ENCODE data around the gene NKD2. TPM values are rescaled to one million over a fixed set of nuclear protein-coding genes. Genes with fewer than 3 reads are reported as not detected.

Gene NKD2
- total and polyA plus RNA-seq, 2 of the 4 experiments (the other 2 are of a cell fraction): not detected

GRCh38 chr5:983568-983967 is 25.0 kb upstream of the NKD2 start:
- no peak overlapping the region for H3K4ac ChIP-seq (ENCODE audit: low read depth, low read length)
- H2AK9ac ChIP-seq (replicated peaks; ENCODE audit: low read depth, low read length, poor library complexity): no peak overlapping the region
- no peak overlapping the region for H3K18ac ChIP-seq (ENCODE audit: low read depth, low read length)
- no peak overlapping the region for H2AFZ ChIP-seq (replicated peaks; ENCODE audit: low read length, poor library complexity)
- intact Hi-C loops (cut with micrococcal nuclease) (no loop called here), in situ Hi-C loops (cut with MboI; ENCODE audit: low sequenced_read_pairs) (no loop called here), dilution Hi-C loops (cut with HindIII; ENCODE audit: low sequenced_read_pairs, unreplicated experiment) (no loop called here)
- H3K79me1 ChIP-seq (ENCODE audit: low read depth in 1 of 2, low read length in 2 of 2): no peaks in the 10 kb centered on the region
- no peak overlapping the region for H2BK120ac ChIP-seq (ENCODE audit: low read depth, low read length)
- H3K27ac ChIP-seq (ENCODE audit: insufficient read depth, low read length): no peak overlapping the region
- DNase-seq (no peak), ATAC-seq (ENCODE audit: low read depth) (no peak)
- H3K9me3 ChIP-seq (ENCODE audit: control insufficient read depth, insufficient read depth, low read length): peaks cover 10% of the 10 kb centered on the region
- H3K14ac ChIP-seq (replicated peaks; ENCODE audit: low read depth, low read length): no peak overlapping the region; the same call in 1 of the 2 replicates
- H2BK15ac ChIP-seq (ENCODE audit: low read depth, low read length): no peak overlapping the region
- no peak overlapping the region for H3K4me3 ChIP-seq (ENCODE audit: insufficient read depth, low read depth, low read length)
- ChIA-PET CTCF (no interaction called here), POLR2A (ENCODE audit: unreplicated experiment) (no interaction called here)
- peak overlapping the region; percentile 39; the same call in 1 of the 2 replicates for H2AK5ac ChIP-seq (ENCODE audit: low read depth, low read length)
- H4K20me1 ChIP-seq (ENCODE audit: insufficient read depth, low read length): no peaks in the 10 kb centered on the region
- 0 out of 2 replicates have a peak overlapping the region, but pooled peaks have one; percentile 7 for H2BK20ac ChIP-seq (ENCODE audit: low read depth, low read length)
- no peak for TF ChIP-seq NFE2L2 (IDR thresholded peaks at IDR 0.05; ENCODE audit: low read depth, low read length)
- no peak for TF ChIP-seq BHLHE40 (IDR thresholded peaks at IDR 0.05; ENCODE audit: low read depth, low read length)
- TF ChIP-seq FOS (IDR thresholded peaks at IDR 0.05; ENCODE audit: low read depth, low read length): no peak
- TF ChIP-seq CEBPB (IDR thresholded peaks at IDR 0.05; ENCODE audit: low read depth, low read length): no peak
- no peak for TF ChIP-seq RFX5 (IDR thresholded peaks at IDR 0.05; ENCODE audit: low read depth, low read length)
- TF ChIP-seq RCOR1 (IDR thresholded peaks at IDR 0.05; ENCODE audit: insufficient replicate concordance, low read length): no peak
- BruUV-seq (replicated peaks): no TSS peak
- peaks cover 3% of the 10 kb centered on the region; the same call in 1 of the 2 replicates for H3K9me1 ChIP-seq (ENCODE audit: insufficient read depth, low read length)
- no peak overlapping the region for H4K8ac ChIP-seq (ENCODE audit: low read depth in 2 of 2, low read length in 2 of 2)
- no peak overlapping the region for H3K9ac ChIP-seq (ENCODE audit: low read depth, low read length)
- H3K23ac ChIP-seq (ENCODE audit: low read depth, low read length): no peak overlapping the region; the same call in 1 of the 2 replicates
- no peak overlapping the region for H4K5ac ChIP-seq (ENCODE audit: low read depth, low read length)
- H3K36me3 ChIP-seq (ENCODE audit: control insufficient read depth, insufficient read depth, low read length): no peaks in the 10 kb centered on the region
- H3K56ac ChIP-seq (ENCODE audit: extremely low read depth, insufficient read depth, low read length): no peak overlapping the region
- no peaks in the 10 kb centered on the region for H3K4me1 ChIP-seq (ENCODE audit: control insufficient read depth, insufficient read depth, low read length)
- no peak overlapping the region for H3K4me2 ChIP-seq (ENCODE audit: low read depth, low read length)
- no peak overlapping the region for H4K91ac ChIP-seq (ENCODE audit: insufficient read depth, low read depth, low read length)
- peaks cover 21% of the 10 kb centered on the region for H3K27me3 ChIP-seq (ENCODE audit: control insufficient read depth, insufficient read depth, low read length)
- H2BK5ac ChIP-seq (ENCODE audit: low read depth, low read length, poor library complexity, severe bottlenecking): peak overlapping the region; percentile 96

Measured in IMR-90 (cell line).